ENCODE results near the gene LMCD1.
A peak's percentile ranks its signal among the peaks of the same experiment; 100 is the strongest.
"Not testable (repeated sequence)": the region's sequence is repeated elsewhere in the genome, so short reads cannot be mapped to it uniquely, and the experiment has no call there.

LMCD1 gene

DNA sequence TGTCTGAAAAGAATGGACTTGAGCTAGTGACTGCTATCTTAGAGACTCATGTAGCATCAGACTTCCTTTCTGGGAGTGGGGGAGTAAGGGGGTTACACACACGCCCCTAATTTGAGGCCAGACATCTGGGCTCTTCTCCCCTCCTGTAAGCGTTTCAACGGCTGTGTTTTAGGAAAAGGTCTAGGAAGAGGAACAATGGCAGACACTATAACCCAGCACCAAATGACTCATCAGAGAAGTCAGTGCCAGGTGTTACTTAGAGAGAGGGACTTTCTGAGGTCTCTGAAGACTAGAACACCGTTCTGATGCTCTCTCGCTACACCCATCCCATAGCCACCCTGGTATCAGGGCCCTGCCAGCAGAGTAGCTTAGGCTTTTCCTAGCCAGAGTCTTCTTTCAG lies 77.5 kb downstream of the LMCD1 start:
- Histone ChIP-seq H3K4me3 (replicated peaks; ENCODE audit: low read depth, low read length) (no peak overlapping the region), H3K27me3 (replicated peaks; ENCODE audit: control insufficient read depth, insufficient read depth, low read length) (no peaks in the 10 kb centered on the region), H3K36me3 (ENCODE audit: control insufficient read depth, insufficient read depth, low read length) (no peaks in the 10 kb centered on the region)
- TF ChIP-seq, protein P1, sequence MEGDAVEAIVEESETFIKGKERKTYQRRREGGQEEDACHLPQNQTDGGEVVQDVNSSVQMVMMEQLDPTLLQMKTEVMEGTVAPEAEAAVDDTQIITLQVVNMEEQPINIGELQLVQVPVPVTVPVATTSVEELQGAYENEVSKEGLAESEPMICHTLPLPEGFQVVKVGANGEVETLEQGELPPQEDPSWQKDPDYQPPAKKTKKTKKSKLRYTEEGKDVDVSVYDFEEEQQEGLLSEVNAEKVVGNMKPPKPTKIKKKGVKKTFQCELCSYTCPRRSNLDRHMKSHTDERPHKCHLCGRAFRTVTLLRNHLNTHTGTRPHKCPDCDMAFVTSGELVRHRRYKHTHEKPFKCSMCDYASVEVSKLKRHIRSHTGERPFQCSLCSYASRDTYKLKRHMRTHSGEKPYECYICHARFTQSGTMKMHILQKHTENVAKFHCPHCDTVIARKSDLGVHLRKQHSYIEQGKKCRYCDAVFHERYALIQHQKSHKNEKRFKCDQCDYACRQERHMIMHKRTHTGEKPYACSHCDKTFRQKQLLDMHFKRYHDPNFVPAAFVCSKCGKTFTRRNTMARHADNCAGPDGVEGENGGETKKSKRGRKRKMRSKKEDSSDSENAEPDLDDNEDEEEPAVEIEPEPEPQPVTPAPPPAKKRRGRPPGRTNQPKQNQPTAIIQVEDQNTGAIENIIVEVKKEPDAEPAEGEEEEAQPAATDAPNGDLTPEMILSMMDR (IDR thresholded peaks at IDR 0.05; ENCODE audit: insufficient read depth, low read length, poor library complexity, severe bottlenecking): no peak
- peak; percentile 71 for DNase-seq (ENCODE audit: extremely low read depth, insufficient read length)

DNA sequence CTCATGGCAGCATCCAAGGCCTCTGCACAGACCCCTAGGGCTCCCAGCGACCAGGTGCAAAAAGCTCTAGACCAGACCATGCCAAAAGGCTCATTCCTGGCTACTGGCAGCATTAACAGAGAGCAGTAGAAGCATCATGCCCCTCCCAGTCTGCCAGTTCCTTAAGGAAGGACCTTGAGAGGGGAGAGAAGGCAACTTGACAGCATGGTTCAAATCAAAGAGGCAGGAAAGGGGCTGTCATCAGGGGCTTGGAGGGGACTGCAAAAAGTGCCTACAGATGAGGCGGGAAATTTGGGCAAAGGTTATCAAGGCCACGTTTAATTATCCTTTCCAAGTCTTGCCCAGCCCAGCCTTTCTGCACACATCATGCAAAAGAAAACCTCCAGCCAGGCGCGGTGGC lies 78.3 kb downstream of the LMCD1 start:
- DNase-seq (ENCODE audit: extremely low read depth, insufficient read length): no peak
- Histone ChIP-seq H3K27me3 (replicated peaks; ENCODE audit: control insufficient read depth, insufficient read depth, low read length) (no peaks in the 10 kb centered on the region), H3K4me3 (replicated peaks; ENCODE audit: low read depth, low read length) (no peak overlapping the region), H3K36me3 (ENCODE audit: control insufficient read depth, insufficient read depth, low read length) (no peaks in the 10 kb centered on the region)
- TF ChIP-seq, protein P1 (IDR thresholded peaks at IDR 0.05; ENCODE audit: insufficient read depth, low read length, poor library complexity, severe bottlenecking): no peak

DNA sequence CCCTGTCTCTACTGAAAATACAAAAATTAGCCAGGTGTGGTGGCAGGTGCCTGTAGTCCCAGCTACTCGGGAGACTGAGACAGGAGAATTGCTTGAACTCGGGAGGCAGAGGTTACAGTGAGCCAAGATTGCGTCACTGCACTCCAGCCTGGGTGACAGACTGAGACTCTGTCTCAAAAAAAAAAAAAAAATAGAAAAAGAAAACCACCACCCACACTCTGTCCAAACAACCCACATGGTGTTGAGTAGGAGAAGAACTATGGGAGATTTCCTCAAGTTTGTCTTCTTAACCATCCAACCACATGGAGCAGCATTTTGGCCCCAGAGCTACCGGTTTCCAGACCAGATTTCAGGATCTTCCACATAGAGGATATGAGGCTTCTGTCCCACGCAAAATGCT lies 78.8 kb downstream of the LMCD1 start:
- not testable (repeated sequence) for DNase-seq (ENCODE audit: extremely low read depth, insufficient read length); H3K27me3 ChIP-seq (replicated peaks; ENCODE audit: control insufficient read depth, insufficient read depth, low read length); H3K36me3 ChIP-seq (ENCODE audit: control insufficient read depth, insufficient read depth, low read length); H3K4me3 ChIP-seq (replicated peaks; ENCODE audit: low read depth, low read length)

DNA sequence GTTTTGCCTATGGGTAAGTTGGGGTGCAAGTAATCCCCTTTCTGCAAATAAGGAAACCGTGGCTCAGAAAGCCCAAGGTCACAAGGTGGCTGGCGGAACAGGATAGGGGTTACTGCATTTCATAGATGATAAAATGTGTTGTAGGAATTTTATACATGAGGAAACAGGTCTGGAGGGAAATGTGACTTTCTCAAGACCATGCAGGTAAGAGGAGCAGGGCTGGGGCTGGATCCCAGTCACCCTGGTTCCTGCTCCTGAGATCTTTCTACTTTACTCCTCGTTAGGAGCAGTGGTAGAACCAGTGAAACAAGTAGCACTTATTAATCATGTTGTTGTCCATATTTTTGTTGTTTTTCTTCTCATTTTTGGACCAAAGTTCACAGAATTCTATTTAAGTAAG lies 79.8 kb downstream of the LMCD1 start:
- Histone ChIP-seq H3K27me3 (replicated peaks; ENCODE audit: control insufficient read depth, insufficient read depth, low read length) (no peaks in the 10 kb centered on the region), H3K36me3 (ENCODE audit: control insufficient read depth, insufficient read depth, low read length) (no peaks in the 10 kb centered on the region), H3K4me3 (replicated peaks; ENCODE audit: low read depth, low read length) (no peak overlapping the region)
- no peak for DNase-seq (ENCODE audit: extremely low read depth, insufficient read length)
- TF ChIP-seq, protein P1 (IDR thresholded peaks at IDR 0.05; ENCODE audit: insufficient read depth, low read length, poor library complexity, severe bottlenecking): no peak

DNA sequence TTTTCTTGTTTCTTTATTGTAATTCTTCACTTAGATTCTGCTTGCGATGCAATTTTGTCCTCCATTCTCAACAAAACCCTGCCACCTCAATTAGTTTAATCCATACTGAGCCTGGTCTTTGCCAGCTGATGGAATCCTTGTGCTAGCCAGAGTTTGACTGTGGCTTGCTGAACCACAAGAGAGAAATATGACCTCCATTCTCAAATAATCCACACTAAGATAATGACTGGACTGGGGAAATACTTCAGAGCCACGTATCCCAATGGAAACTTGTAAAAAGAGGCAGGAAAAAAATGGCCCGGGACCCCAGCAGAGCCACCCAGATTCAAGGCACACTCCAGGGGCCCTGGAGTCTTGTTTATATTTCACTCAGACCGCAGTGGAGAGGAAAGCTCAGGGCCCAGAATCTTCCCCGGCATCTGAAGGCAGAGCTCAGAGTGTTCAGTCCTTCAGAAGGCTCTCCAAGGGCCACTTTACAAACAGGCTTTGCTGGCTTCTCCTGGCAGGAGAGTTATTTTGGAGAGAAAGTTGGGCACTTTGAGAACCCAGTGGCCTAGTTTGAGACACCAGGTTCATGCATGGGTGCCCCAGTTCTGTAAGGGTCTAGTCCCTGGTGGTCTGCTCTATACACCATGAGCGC lies 80.3 kb downstream of the LMCD1 start:
- no peak for DNase-seq (ENCODE audit: extremely low read depth, insufficient read length)
- TF ChIP-seq, protein P1 (IDR thresholded peaks at IDR 0.05; ENCODE audit: insufficient read depth, low read length, poor library complexity, severe bottlenecking): no peak
- Histone ChIP-seq H3K4me3 (replicated peaks; ENCODE audit: low read depth, low read length) (no peak overlapping the region), H3K27me3 (replicated peaks; ENCODE audit: control insufficient read depth, insufficient read depth, low read length) (no peaks in the 10 kb centered on the region), H3K36me3 (ENCODE audit: control insufficient read depth, insufficient read depth, low read length) (no peaks in the 10 kb centered on the region)

DNA sequence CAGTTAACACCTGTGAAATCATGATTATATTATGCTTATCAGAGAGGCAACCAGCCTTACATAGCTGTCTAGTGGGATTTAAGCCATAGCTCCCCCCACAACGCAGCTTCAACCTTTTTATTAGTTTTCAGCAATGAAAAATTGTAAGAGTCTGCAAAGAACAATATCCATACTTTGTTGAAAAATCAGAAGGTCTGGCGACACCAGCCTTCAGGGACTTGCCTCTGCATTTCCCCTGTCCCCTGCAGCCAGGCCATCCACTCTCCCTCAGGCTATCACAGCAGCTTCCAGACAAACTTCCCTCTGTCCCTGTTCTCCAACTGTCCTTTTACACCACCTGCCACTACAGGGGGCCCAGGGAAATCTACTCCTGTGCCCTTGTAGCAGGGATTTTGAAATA lies 83.0 kb downstream of the LMCD1 start:
- no peaks in the 10 kb centered on the region for H3K36me3 ChIP-seq (ENCODE audit: control insufficient read depth, insufficient read depth, low read length)
- H3K4me3 ChIP-seq (replicated peaks; ENCODE audit: low read depth, low read length): no peak overlapping the region
- no peaks in the 10 kb centered on the region for H3K27me3 ChIP-seq (replicated peaks; ENCODE audit: control insufficient read depth, insufficient read depth, low read length)
- TF ChIP-seq, protein P1 (IDR thresholded peaks at IDR 0.05; ENCODE audit: insufficient read depth, low read length, poor library complexity, severe bottlenecking): no peak
- no peak for DNase-seq (ENCODE audit: extremely low read depth, insufficient read length)
